ENCODE measurements around the gene PPP6R3.

GRCh38 chr11:68480852-68481510, 20.4 kb downstream of the PPP6R3 start:
- TF ChIP-seq POLR2A (IDR thresholded peaks at IDR 0.05) (peak in 1 of 2 donors; percentile 11), CTCF (IDR thresholded peaks at IDR 0.05) (no peak)
